Measurements from ENCODE around the gene ERF. TPM values are rescaled to one million over a fixed set of nuclear protein-coding genes. Genes with fewer than 3 reads are reported as not detected.

ERF gene
- 100 to 1,000 TPM in 1 of 2 donors, 10 to 100 TPM in 1; 33.9 to 121 TPM for total RNA-seq

DNA sequence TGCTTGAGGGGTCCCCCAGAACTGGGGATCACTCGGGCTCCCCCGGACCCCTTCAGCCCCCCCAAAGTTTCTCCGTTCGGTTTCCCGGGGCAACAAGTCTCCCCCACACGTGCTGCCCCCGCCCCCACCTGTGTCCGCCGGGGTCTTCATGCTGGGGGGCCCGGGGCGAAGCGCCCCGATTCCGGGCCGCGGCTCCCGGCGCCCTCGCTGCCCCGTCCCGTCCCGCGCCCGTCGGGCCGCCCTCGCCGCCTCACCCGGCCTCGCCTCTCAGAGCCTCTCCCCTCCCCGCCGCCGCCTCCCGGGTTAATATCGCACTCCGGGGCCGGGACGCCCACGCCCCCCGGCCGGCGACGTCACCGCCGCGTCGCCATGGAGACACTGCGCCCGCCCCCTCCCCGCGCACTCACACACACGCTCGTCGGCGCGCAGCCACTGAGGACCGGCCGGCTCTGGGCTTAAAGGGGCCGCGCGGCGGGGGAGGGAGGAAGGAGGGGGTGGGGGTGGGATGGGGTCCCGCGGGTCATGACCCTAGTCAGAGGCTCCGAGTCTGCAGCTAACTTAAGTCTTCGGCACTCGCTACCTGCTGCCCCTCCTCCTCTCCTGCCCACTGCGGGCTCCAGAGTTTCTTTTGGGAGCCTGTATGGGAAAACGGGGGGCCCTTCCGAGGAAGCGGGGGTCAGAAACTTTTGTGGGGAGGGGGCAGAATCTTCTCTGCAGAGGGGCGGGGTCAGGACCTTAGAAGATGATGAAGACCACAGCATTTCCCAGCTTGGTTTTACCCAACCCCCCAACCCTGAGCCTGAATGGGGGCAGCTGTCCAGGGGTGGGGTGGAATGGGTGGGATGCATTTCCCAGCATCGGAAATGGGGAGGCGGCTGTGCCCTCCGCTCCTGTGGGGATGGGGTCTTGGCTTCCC, at the start of gene ERF:
Gene ERF, minus strand, starts transcription at position 279 of the 916 bp plus-strand sequence. Its CDS starts 129 bp downstream, at position 150.
- no peaks in the 10 kb centered on the region for H3K9me3 ChIP-seq
- DNase-seq (ENCODE audit: low spot score): peak; percentile 91
- peaks cover 14% of the 10 kb centered on the region for H3K4me1 ChIP-seq (replicated peaks)
- intact Hi-C loops (cut with DNase I): loop anchor here (1.0 kb wide), 2 partner anchors 13 to 29 kb away; no protein-coding TSS in a partner anchor
- under 1% methylated on average over 56 of the region's 75 CpGs for WGBS
- peak within 1 kb of the TSS; percentile 98 for H3K27ac ChIP-seq
- TF ChIP-seq POLR2AphosphoS5 (IDR thresholded peaks at IDR 0.05): peak; percentile 93
- TF ChIP-seq, protein P1, sequence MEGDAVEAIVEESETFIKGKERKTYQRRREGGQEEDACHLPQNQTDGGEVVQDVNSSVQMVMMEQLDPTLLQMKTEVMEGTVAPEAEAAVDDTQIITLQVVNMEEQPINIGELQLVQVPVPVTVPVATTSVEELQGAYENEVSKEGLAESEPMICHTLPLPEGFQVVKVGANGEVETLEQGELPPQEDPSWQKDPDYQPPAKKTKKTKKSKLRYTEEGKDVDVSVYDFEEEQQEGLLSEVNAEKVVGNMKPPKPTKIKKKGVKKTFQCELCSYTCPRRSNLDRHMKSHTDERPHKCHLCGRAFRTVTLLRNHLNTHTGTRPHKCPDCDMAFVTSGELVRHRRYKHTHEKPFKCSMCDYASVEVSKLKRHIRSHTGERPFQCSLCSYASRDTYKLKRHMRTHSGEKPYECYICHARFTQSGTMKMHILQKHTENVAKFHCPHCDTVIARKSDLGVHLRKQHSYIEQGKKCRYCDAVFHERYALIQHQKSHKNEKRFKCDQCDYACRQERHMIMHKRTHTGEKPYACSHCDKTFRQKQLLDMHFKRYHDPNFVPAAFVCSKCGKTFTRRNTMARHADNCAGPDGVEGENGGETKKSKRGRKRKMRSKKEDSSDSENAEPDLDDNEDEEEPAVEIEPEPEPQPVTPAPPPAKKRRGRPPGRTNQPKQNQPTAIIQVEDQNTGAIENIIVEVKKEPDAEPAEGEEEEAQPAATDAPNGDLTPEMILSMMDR (IDR thresholded peaks at IDR 0.05): peak in 2 of 4 experiments; percentile 26 to 39
- TF ChIP-seq POLR2A (IDR thresholded peaks at IDR 0.05): peak; percentile 100
- no peaks in the 10 kb centered on the region for H3K27me3 ChIP-seq (replicated peaks; ENCODE audit: insufficient read depth)
- H3K4me3 ChIP-seq: peak within 1 kb of the TSS; percentile 98
- no peaks in the 10 kb centered on the region for H3K36me3 ChIP-seq

DNA sequence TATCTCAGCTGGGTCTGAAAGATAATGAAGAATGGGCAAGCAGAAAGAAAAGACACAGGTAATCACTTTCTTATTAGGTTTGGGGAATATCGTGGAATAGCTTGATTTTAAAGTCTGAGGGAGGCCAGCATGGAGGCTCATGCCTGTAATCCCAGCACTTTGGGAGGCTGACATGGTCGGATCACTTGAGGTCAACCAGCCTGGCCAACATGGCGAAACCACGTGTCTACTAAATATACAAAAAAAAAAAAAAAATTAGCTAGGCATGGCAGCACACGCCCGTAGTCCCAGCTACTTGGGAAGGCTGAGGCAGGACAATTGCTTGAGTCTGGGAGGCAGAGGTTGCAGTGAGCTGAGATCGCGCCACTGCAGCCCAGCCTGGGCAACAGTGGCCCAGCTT, 48.9 kb upstream of the ERF start:
- no peak for TF ChIP-seq POLR2A (IDR thresholded peaks at IDR 0.05)
- no peak for TF ChIP-seq POLR2AphosphoS5 (IDR thresholded peaks at IDR 0.05)
- TF ChIP-seq, protein P1 (IDR thresholded peaks at IDR 0.05): no peak
- 78% methylated on average over 8 of the region's 8 CpGs for WGBS
- H3K27ac ChIP-seq: no peak overlapping the region

DNA sequence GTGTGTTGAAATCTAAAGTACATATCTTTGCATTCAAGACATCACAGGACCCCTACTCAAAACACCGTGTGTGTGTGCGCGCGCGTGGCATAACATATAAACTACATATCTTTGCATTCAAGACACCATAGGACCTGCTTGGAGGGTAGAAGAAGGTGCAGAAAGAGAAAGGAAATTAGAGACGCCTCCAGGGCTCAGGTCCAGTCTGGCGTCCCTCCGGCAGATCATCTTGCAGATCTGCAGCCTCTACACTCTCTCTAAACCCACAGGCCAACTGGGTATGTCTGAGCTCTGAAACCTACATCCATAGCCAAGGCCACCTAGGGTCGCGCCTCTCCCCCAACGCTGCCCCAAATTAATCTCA, 48.2 kb upstream of the ERF start:
- H3K9me3 ChIP-seq: no peaks in the 10 kb centered on the region
- WGBS: 39% methylated on average over 11 of the region's 11 CpGs
- H3K36me3 ChIP-seq: no peaks in the 10 kb centered on the region
- DNase-seq (ENCODE audit: low spot score): no peak
- peak overlapping the region; percentile 67 to 73 for H3K27ac ChIP-seq
- TF ChIP-seq, protein P1 (IDR thresholded peaks at IDR 0.05): no peak
- intact Hi-C loops (cut with DNase I): no loop called here
- H3K4me1 ChIP-seq (replicated peaks): no peaks in the 10 kb centered on the region
- no peaks in the 10 kb centered on the region for H3K27me3 ChIP-seq (replicated peaks; ENCODE audit: insufficient read depth)
- H3K4me3 ChIP-seq: peak overlapping the region; percentile 39 to 53

More for the DNA sequence above, 48.9 kb upstream of the ERF start:
- H3K36me3 ChIP-seq: no peaks in the 10 kb centered on the region
- intact Hi-C loops (cut with DNase I): no loop called here
- no peaks in the 10 kb centered on the region for H3K27me3 ChIP-seq (replicated peaks; ENCODE audit: insufficient read depth)
- no peak for DNase-seq (ENCODE audit: low spot score)
- H3K4me3 ChIP-seq: no peak overlapping the region
- H3K4me1 ChIP-seq (replicated peaks): no peaks in the 10 kb centered on the region
- no peaks in the 10 kb centered on the region for H3K9me3 ChIP-seq

DNA sequence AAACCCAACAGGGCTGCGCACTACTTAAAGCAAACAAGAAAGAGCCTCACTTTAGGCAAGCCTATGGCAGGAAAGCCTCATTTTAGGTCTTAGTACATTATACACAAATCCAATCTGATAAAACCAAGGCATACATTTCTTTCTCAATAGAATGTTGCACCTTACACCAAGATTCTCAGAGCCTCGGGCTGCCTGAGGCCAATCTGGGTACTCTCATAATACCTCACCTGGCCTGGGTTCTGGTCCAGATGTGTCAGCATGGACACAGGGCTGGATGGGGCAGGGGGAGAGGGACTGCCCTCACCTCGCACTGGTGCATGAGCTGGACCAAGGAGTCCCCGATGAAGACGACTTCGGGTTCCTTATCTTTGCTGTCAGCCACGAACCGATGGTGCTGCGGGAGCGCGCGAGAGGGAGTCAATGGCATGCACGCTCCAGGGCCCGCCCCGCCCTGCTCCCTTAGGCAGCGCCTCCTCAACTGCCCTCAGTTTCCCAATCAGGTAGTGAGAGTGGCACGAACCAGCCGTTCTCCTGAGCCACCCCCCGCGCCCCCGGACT, 46.8 kb upstream of the ERF start, which contains the start of gene PRR19:
Gene PRR19, plus strand, starts transcription at position 487 of the 558 bp plus-strand sequence. CDS start 7,453 bp downstream, outside the sequence.
- TF ChIP-seq, protein P1 (IDR thresholded peaks at IDR 0.05): no peak
- TF ChIP-seq POLR2AphosphoS5 (IDR thresholded peaks at IDR 0.05) (no peak), POLR2A (IDR thresholded peaks at IDR 0.05) (no peak)
- H3K27me3 ChIP-seq (replicated peaks; ENCODE audit: insufficient read depth): no peaks in the 10 kb centered on the region
- H3K27ac ChIP-seq: peak within 1 kb of the TSS; percentile 67 to 73
- intact Hi-C loops (cut with DNase I): no loop called here
- DNase-seq (ENCODE audit: low spot score): no peak
- H3K4me3 ChIP-seq: peak within 1 kb of the TSS; percentile 39 to 53
- no peaks in the 10 kb centered on the region for H3K36me3 ChIP-seq
- H3K4me1 ChIP-seq (replicated peaks): no peaks in the 10 kb centered on the region
- 4% methylated on average over 21 of the region's 21 CpGs for WGBS
- no peaks in the 10 kb centered on the region for H3K9me3 ChIP-seq
